Gastrocnemius medialis (tissue), 4 donors: ENCODE data around the gene TNFSF10. TPM values are rescaled to one million over a fixed set of nuclear protein-coding genes. Genes with fewer than 3 reads are reported as not detected.

Experiments
- ATAC-seq, 2 donors: fragments of 150-250 bp; one replicate each; pipeline ENCODE4 v1.9.1; 2016
- DNase-seq, 2 donors: peaks; one replicate each; pipeline ENCODE4 v3.0.0-alpha.2; 2019
- H3K27ac ChIP-seq, 4 donors: fragments of 200-600 bp; sonication (generic); 1 replicate in 1 of 4; 2 replicates in 3 of 4; pipeline ENCODE4 v1.5.1; 2016 to 2018; ENCODE audit warnings: mild to moderate bottlenecking in 2 of 4, moderate library complexity in 1 of 4
- H3K27me3 ChIP-seq, 3 donors: fragments of 200-600 bp; sonication (generic) in 2 of 3; 1 replicate in 1 of 3; 2 replicates in 2 of 3; pipeline versions ENCODE4 v1.5.1 to v1.6.0; 2016 to 2019; ENCODE audit warnings: mild to moderate bottlenecking in 1 of 3, moderate library complexity in 1 of 3
- H3K36me3 ChIP-seq, 2 donors: fragments of 200-600 bp; sonication (generic) in 1 of 2; one replicate each; pipeline ENCODE4 v1.5.1; 2017 to 2018
- H3K4me1 ChIP-seq, 2 donors: fragments of 200-600 bp; sonication (generic) in 1 of 2; one replicate each; pipeline ENCODE4 v1.5.1; 2016 to 2017; ENCODE audit warnings: mild to moderate bottlenecking in 2 of 2
- H3K4me3 ChIP-seq, 4 donors: fragments of 200-600 bp; sonication (generic) in 3 of 4; 1 replicate in 1 of 4; 2 replicates in 3 of 4; pipeline ENCODE4 v1.5.1; 2016 to 2019; ENCODE audit warnings: mild to moderate bottlenecking in 2 of 4
- H3K9me3 ChIP-seq, 3 donors: fragments of 200-600 bp; sonication (generic) in 2 of 3; 1 replicate in 1 of 3; 2 replicates in 2 of 3; pipeline ENCODE4 v1.5.1; 2016 to 2019
- CTCF ChIP-seq, 5 experiments: fragments of 450-650 bp in 3 of 5; fragments of 200-600 bp in 2 of 5; sonication (generic) in 2 of 5; IDR thresholded peaks in 4 of 5; conservative IDR thresholded peaks in 1 of 5; 1 replicate in 4 of 5; 2 replicates in 1 of 5; pipeline ENCODE4 v1.5.1; 2016 to 2019; ENCODE audit warnings: antibody characterized with exemption in 5 of 5, mild to moderate bottlenecking in 3 of 5, moderate library complexity in 3 of 5
- POLR2A ChIP-seq, 2 donors: fragments of 450-650 bp; IDR thresholded peaks; one replicate each; pipeline ENCODE4 v1.6.1; 2017; ENCODE audit warnings: antibody characterized with exemption in 2 of 2, mild to moderate bottlenecking in 2 of 2, moderate library complexity in 2 of 2
- in situ Hi-C, 4 donors: fragments of 200-750 bp; cut with MboI; loops; one replicate each; pipeline versions ENCODE4 v1.15.0 to v1.8.0; 2017; ENCODE audit warnings: low sequenced_read_pairs in 4 of 4
- intact Hi-C: fragments of 100-400 bp; cut with DNase I; formaldehyde crosslinking; loops from one replicate; pipeline ENCODE4 v1.15.1; 2023; ENCODE audit warnings: low total_unique reads
- total RNA-seq, 4 donors: library from RNA; depleted of rRNA; stranded (reverse); fragments of >200 nt; gene quantifications; one replicate each; pipeline versions ENCODE4 v1.1.0 to v1.2.3, GENCODE V29; 2016

The TNFSF10 gene
- total RNA-seq, 4 donors from 2014 or later = 10.2 to 32.8 (median 24.3) TPM

DNA sequence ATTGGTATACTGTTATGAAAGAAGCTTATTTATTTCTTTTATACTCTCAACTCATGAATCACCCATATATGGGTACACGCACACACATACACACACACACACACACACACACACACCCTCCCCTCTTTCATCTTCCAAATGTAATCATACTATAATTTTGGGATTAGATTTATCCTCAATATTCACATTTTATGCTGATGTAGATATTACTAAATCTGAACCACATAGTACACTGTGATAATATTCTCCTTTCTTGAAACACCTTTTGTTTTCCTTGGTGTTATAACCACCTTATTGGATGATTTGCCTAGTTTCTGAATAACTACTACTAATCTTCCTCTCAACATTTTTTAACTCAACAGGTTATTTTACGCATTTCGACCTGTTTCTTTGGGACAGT, 66.8 kb downstream of the TNFSF10 start:
- DNase-seq (no peak), ATAC-seq (no peak)
- H3K27ac ChIP-seq = no peak overlapping the region
- H3K4me3 ChIP-seq = no peak overlapping the region
- in situ Hi-C loops = no loop called here
- peaks cover 0 to 2% (median 0%) of the 10 kb centered on the region in 3 donors for H3K27me3 ChIP-seq
- no peaks in the 10 kb centered on the region for H3K9me3 ChIP-seq
- no peaks in the 10 kb centered on the region for H3K4me1 ChIP-seq
- TF ChIP-seq POLR2A (IDR thresholded peaks at IDR 0.05) = no peak
- TF ChIP-seq CTCF (IDR thresholded peaks at IDR 0.05 in 4 of 5, conservative IDR thresholded peaks at IDR 0.05 in 1 of 5) = no peak
- no peaks in the 10 kb centered on the region for H3K36me3 ChIP-seq
- intact Hi-C loops = no loop called here

Other genes starting within 250 kb of the TNFSF10 start
- gene GHSR, start 75.0 kb downstream of the TNFSF10 start, total RNA-seq = not detected
- 10 to 100 TPM in 1 of 4 donors, 1 to 10 TPM in 3; 7.0 to 19.8 (median 8.2) TPM for gene NCEH1, start 187.6 kb upstream of the TNFSF10 start, total RNA-seq
- gene ECT2, start 227.3 kb upstream of the TNFSF10 start, total RNA-seq = 1 to 10 TPM; 2.7 to 5.8 (median 3.7) TPM